DOHH2 (cell line): ENCODE data around the gene FBXL12.

Experiments used
- EZH2phosphoT487 ChIP-seq: fragments of 200-600 bp; sonication (generic); IDR thresholded peaks from 2 replicates; pipeline ENCODE4 v1.6.1; 2017; ENCODE audit warnings: borderline replicate concordance, mild to moderate bottlenecking, antibody characterized with exemption, low read length, moderate library complexity, mixed read lengths
- TF ChIP-seq, protein P1 (sequence below): fragments of 200-600 bp; sonication (generic); IDR thresholded peaks from one replicate; pipeline ENCODE4 v1.5.1; 2014; ENCODE audit warnings: antibody characterized with exemption, mild to moderate bottlenecking, low read depth, low read length; ENCODE audit not compliant: poor library complexity, severe bottlenecking

DNA sequence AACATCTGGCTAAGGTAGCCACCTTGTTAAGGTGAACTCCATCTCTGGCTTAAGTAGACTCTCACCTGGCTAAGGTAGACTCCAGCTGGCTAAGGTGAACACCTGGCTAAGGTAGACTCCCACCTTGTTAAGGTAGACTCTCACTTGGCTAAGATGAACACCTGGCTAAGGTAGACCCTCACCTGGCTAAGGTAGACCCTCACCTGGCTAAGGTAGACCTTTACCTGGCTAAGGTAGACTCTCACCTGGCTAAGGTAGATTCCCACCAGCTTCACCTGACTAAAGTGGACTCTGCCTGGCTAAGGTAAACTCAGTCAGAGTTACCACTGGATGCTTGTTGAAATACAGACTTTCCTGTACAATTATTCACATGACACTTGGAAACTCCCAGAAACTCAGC, 39.9 kb upstream of the FBXL12 start:
- TF ChIP-seq, protein P1, sequence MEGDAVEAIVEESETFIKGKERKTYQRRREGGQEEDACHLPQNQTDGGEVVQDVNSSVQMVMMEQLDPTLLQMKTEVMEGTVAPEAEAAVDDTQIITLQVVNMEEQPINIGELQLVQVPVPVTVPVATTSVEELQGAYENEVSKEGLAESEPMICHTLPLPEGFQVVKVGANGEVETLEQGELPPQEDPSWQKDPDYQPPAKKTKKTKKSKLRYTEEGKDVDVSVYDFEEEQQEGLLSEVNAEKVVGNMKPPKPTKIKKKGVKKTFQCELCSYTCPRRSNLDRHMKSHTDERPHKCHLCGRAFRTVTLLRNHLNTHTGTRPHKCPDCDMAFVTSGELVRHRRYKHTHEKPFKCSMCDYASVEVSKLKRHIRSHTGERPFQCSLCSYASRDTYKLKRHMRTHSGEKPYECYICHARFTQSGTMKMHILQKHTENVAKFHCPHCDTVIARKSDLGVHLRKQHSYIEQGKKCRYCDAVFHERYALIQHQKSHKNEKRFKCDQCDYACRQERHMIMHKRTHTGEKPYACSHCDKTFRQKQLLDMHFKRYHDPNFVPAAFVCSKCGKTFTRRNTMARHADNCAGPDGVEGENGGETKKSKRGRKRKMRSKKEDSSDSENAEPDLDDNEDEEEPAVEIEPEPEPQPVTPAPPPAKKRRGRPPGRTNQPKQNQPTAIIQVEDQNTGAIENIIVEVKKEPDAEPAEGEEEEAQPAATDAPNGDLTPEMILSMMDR = no peak
- TF ChIP-seq EZH2phosphoT487 = no peak
